Posterior vena cava (tissue), 2 donors: ENCODE data around the gene SLC2A6. TPM values are rescaled to one million over a fixed set of nuclear protein-coding genes. Genes with fewer than 3 reads are reported as not detected.
A peak's percentile ranks its signal among the peaks of the same experiment; 100 is the strongest.

Experiments
- DNase-seq: peaks from one replicate; pipeline ENCODE4 v3.0.0-alpha.2; 2020; ENCODE audit warnings: low spot score
- intact Hi-C, 2 donors: fragments of 100-400 bp; cut with DNase I; formaldehyde crosslinking; loops; one replicate each; pipeline versions ENCODE4 v1.14.1 to v1.14.2; 2022 to 2023
- long read RNA-seq, 2 donors: library from polyadenylated mRNA; unstranded; transcript quantifications; one replicate each; pipeline ENCODE4 v2.0.0, GENCODE V29; 2020 to 2021
- total RNA-seq, 2 donors: library from RNA; stranded (reverse); fragmentation: NEBNext Ultra II Directional; extraction: Animal tissue kit (Norgen Biotek cat#: 25700); gene quantifications; one replicate each; pipeline ENCODE4 v1.2.1, GENCODE V29; 2021
- donor health status: DM: yes; HTN: yes; CAD: no.
- donor health status: DM: yes; HTN: yes; CAD: no.

SLC2A6 gene, protein sequence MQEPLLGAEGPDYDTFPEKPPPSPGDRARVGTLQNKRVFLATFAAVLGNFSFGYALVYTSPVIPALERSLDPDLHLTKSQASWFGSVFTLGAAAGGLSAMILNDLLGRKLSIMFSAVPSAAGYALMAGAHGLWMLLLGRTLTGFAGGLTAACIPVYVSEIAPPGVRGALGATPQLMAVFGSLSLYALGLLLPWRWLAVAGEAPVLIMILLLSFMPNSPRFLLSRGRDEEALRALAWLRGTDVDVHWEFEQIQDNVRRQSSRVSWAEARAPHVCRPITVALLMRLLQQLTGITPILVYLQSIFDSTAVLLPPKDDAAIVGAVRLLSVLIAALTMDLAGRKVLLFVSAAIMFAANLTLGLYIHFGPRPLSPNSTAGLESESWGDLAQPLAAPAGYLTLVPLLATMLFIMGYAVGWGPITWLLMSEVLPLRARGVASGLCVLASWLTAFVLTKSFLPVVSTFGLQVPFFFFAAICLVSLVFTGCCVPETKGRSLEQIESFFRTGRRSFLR
- 1 to 10 TPM; 3.2 to 4.0 TPM for total RNA-seq
- long read RNA-seq, donor 1, partial matches to known transcripts, result 4 of 6 reads
- long read RNA-seq, donor 1, other reads (novel, unspliced or antisense), result 1 of 6 reads
- long read RNA-seq, donor 2, transcript SLC2A6-201 (9 exons, 2,301 nt), result minor isoform, 13 of 75 reads
- long read RNA-seq, donor 2, transcript SLC2A6-202 (10 exons, 2,528 nt), result major isoform, 30 of 75 reads
- long read RNA-seq, donor 2, partial matches to known transcripts, result 17 of 75 reads
- long read RNA-seq, donor 2, other reads (novel, unspliced or antisense), result 15 of 75 reads

DNA sequence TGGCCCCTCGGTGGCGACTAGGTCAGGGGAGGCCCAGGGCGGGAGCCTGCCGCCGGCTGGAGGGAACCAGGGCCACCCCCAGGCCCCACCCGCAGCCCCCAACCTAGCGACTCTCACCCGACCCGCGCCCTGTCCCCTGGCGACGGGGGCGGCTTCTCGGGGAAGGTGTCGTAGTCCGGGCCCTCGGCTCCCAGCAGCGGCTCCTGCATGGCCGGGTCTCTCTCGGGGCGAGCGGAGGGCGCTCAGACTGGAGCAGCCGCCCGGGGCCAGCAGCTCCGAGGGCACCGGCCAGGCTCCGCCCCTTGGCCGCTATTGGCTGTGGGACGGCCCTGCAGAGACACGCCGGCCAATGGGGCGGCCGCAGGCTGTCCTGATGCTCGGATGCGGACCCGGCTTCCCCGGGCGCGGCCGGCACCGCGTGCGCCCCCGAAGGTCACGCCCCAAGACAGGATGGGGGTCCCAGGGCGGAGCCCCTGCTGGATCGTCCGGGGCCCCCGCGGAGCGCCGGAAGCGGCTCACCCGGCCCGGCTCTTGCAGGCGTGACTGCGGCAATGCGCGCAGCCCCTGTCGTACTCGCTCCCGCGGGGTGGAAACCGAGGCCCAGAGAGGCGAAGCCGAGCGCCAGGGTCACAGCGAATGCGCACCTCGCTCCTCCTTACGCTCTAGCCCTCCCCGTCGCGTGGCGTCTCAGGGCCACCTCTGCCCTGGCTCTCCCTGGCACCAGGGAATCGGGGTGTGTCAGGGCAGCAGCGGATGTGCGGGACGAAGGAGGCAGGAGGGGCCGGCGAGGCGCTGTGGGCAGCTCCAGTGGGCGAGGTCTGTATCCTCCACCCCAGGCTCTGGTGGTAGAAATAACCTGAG, at the start of gene SLC2A6:
Gene SLC2A6 (minus strand): TSS at position 249 of the 861 bp plus-strand sequence. CDS start 40 bp downstream, at position 209.
- intact Hi-C loops, result no loop called here
- DNase-seq, result peak; percentile 94

DNA sequence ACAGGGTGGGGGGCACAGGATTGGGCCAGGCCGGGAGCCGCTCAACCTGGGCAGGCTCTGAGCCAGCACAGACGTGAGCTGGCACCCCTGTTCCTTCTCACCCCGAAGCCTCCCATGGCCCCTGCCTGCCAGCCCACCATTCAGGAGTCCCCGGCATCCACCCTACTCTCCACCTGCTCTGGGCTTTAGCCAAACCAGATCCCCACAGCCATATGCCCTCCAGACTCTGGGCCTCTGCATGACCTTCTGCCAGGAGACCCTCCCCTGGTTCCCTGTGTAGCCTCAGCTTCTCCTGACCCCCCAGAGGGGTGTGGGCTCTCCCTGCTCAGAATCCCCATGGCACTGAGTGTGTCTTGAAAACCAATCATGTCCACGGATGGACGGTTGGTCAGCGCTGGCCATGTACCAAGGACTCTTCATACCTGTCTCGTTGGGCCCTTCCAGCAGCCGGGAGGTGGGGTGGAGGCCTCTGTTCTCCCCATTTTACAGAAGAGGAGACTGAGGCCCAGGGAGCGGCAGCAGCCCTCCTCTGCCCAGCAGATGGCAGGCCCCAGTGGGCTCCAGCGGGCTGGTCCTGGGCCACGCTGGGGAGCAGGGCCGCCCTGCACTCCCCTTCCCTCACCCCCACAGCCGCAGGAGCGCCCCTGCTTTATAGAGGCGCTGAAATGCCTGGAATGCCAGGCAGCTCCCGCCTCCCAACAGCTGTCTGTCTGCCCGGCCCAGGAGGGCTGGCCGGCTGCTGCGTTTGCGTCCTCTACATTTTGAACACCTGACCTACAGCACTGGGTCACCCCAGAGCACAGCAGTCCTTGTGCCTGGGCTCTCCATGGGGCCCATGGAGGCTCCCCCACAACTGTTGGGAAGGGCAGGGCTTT, 49.3 kb upstream of the SLC2A6 start:
- intact Hi-C loops, result no loop called here
- no peak for DNase-seq

DNA sequence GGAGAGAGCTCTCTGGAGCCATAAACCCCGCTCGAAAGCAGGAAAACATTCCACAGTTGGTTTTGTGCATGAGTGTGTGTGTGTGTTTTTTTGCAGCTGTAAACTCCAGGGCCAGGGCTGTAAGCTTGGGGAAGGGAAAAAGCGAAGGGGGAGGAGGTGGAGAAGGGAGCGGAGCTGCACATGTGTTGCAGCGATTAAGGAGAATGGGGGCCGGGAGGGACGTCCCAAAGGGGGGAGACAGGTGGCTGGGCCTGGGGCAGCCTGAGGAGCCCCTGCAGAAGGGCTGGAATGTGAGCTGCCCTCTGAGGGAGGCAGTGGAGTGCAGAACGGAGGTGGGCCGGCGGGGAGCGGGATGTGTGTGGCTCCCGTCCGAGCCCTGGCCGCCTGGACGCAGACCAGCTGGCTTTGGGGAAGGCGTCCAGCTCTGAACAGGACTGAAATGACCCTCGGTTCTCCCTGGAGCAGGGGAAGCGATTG, 48.6 kb upstream of the SLC2A6 start:
- intact Hi-C loops, result no loop called here

DNA sequence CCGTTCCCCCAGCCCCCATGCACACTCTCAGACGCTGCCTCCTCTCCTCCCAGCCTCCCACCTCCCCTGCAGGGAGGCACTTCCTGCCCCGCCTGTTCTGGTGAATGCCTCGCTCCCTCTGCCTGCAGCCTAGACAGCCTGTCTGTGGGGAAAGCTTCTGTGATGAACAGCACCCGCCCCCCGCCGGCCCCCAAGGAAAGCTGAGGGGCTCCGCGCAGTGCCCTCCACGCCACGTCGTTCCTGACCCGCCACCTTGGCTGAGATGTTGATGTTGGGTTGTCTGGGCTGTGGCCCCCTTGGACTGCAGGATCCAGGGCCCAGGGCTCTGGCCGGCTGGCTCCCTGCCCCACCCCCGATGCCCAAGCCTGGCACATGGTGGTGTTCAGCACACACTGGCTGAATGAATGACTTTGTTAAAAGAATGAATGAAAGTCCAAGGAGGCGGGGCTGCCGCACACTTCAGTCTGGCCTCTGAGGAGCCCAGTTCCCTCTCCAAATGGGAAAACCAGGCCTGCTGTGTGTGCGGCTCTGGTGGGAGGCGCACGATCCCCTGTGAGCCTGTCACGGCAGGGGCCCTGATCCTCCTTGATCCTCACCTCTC, 47.9 kb upstream of the SLC2A6 start:
- intact Hi-C loops, result no loop called here
- no peak for DNase-seq

More for the DNA sequence above, 48.6 kb upstream of the SLC2A6 start:
- DNase-seq, result no peak

DNA sequence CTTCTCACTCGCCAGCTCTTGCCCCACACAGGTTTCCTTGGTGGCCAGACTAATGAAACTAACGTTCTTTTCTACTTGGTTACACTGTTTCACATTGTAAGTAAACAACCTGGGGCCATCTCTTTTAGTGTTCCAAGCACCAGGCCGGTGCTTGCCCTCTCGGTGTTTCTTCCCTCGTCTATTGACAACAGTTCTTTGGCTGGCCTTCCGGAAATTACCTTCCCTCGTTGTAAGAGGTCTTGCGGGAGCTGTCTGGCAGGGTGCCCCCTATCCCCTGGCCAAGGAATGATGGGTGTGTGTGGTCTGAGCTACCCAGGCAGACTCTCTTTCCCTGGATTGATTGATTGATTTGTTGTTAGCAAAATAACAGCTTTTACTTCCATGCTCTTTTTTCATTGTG, 46.8 kb upstream of the SLC2A6 start:
- no peak for DNase-seq
- intact Hi-C loops, result no loop called here

DNA sequence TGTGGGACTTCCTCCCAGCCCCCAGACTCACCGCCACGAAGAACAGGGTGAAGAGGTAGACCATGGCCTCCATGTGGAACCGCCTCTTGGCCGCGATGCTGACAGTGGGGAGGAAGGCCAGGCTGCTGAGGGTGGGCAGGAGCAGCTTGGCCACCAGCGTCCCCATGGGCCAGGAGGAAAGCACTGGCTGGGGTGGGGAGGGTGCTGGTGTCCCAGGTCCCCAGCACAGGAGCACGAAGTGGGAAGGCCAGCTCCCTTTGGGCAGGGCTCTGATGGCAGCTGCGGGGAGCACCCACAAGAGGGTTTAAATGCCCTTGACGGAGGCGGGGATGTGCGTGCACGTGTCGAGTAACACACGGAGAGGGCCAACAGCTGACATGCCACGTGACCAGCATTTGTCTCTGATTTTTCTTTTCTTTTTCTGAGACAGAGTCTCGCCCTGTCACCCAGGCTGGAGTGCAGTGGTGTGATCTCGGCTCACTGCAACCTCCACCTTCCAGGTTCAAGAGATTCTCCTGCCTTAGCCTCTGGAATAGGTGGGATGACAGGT, 45.9 kb upstream of the SLC2A6 start, which contains the start of gene MYMK:
Gene MYMK (minus strand): TSS at position 281 of the 550 bp plus-strand sequence. CDS start 115 bp downstream, at position 166.
- DNase-seq, result no peak
- intact Hi-C loops, result no loop called here

DNA sequence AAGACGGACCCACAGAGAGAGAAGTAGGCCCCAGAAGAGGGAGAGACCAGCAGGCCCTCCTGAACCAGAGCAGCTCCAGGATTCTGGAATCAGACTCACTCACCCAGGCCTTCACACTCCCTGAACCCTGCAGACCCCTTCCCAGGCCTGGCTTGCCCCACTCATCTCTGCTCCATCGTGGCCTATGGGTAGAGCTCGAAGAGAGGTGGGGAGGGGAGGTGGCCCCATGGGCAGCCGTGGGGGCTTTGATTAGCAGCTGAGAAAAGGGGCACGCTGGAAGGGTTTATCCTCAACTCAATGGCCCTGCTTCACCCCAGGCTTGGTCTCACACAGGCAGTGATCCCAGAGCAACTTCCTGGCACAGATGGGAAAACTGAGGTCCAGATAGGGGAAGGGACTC, 45.2 kb upstream of the SLC2A6 start:
- intact Hi-C loops, result no loop called here
- no peak for DNase-seq

DNA sequence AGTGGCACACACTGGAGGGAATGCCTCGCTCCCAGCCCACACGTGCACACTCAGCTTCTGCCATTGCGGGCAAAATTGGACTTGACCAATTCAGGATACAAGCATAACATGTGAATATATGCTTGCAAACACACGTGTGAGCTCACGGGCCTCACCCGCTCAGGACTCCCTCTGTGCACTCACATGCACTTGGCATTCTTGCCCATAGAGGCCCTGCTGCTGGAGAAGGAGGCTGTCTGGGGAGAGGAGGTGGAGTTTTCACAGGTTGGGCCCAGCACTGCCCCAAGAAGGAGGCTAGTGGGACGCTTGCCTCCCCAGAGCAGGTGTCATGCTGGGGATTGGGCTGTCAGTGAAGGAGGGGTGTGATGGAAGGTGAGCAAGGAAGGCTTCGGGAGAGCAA, 44.2 kb upstream of the SLC2A6 start:
- intact Hi-C loops, result no loop called here
- DNase-seq, result no peak

DNA sequence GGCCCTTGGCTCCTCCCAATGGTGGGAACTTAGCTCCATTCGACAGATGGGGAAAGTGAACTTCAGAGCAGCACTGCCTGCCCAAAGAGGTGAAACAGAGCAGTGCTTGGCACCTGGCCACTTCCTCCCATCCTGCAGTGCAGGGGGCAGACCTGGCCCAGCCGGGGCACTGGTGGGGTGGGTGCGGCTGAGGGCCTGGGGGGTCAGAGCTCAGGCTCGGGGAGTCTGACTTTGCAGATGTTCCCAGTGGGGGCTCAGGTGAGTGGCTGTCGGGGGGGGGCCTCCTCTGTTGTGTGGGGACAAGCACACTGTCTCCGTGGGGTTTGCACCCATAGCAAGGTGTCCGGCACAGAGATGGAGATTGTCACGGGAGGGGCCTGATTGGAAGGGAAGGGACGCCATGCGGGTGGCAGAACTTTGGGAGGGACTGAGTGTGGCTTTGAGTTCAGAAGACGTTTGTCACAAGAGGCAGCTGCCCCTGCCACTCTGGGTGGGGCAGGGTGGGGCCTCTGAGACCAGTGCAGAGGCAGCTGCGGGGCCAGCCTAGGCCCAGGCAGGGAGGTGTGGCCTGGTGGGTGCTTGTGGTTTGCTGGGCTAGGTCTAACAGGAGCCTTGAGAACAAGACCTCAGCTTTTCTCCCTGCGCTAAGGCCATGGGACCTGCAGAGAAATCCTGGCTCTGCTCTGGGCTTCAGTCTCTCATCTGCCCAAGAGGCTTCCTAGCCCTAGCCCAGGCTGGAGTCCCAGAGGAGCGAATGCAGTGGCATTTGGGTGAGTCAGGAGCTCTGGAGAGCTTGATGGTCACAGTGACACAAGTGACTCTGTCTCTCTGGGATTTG, 43.4 kb upstream of the SLC2A6 start:
- intact Hi-C loops, result no loop called here
- no peak for DNase-seq

DNA sequence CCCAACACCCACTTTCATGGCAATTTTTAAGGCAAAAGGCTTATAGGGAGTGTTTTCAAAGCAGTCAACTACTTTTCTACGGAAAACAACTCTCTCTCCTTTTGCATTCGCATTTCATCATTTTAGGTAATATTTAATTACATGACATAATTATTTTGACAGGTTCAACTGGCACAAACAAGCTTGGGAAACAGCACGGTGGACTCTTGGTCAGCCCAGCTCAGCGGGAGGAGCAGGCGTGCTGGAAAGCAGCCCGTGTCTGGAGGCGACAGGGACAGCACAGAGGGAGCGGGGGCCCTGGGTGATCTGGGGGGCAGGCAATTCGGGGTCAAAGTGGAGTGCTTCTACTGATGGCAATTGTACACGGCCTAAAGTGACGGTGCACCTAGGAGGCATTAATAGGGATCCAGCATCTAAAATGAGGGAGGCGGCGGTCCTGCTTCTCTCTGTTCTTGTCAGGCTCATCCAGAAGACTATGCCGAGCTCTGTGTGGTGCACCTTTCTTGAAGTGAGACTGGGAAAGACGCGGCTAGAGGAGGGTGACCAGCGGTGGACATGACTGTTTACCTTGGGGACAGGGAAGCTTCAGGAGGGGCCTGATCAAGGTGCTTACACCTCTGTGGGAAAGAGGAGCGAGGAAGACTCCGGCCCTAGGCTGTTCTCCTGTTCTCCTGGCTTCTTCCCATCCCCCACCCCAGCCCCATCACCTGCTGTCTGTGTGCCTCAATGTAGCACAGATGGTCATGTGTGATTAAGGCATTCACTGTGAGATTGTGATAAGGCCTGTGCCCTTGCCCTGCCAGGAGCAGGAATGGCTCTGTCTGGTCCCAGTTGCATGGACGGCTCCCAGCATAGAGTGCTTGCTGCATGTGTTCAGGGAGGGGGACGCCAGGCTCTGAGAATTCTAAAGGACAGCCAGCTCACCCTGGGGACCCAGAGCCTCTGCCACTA, 42.5 kb upstream of the SLC2A6 start:
- intact Hi-C loops, result no loop called here
- no peak for DNase-seq

DNA sequence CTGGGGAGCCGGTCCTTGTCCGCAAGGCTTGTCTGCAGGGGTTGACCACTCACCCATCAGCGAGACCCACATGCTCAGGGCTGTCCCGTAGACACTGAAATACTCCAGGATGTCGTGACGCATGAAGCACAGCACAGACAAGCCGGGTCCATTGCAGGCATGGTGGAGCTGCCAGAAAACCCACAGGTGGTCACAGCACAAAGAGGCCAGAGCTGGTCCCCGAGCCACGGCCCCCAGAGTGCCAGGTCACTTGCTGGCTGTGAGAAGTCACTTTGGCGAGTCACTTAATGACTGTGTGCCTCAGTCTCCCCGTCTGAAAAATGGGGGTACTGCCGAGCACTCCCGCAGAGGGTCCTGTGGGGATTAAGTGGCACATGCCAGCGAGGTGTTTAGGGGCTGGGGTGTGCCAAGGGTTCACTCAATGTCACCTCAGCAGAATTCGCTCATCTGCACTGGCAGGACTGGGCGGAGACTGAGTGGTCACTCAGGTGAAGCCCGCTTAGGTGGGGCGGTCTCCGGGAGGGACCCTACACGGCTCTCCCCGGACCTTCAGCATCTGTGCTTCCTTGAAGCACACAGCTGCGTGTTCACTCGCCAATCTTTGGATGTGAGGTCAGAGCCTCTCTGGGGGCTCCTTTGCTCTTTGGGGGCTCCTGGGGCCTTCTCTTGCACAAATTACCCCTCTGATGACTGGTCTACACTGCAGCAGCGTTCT, 41.4 kb upstream of the SLC2A6 start:
- DNase-seq, result no peak
- intact Hi-C loops, result no loop called here

DNA sequence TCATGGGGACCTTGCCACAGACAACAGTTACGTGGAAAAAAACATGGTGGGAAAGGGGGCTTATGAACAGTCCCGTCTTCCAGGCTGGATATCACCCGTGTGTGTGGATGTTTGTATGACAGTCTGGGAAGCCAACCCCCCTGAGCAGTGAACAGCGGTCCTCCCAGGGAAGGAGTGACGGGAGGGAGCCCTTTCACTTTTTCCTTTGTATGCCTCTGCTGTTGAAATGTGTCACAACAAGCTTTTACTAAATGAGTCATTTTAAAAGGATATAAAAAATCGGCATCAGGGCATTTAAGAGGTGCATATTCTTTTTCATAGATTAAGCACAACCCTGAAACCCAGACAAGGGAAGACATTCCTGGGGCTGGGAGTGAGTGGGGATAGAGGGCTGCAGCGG, 40.8 kb upstream of the SLC2A6 start:
- intact Hi-C loops, result no loop called here
- DNase-seq, result no peak

DNA sequence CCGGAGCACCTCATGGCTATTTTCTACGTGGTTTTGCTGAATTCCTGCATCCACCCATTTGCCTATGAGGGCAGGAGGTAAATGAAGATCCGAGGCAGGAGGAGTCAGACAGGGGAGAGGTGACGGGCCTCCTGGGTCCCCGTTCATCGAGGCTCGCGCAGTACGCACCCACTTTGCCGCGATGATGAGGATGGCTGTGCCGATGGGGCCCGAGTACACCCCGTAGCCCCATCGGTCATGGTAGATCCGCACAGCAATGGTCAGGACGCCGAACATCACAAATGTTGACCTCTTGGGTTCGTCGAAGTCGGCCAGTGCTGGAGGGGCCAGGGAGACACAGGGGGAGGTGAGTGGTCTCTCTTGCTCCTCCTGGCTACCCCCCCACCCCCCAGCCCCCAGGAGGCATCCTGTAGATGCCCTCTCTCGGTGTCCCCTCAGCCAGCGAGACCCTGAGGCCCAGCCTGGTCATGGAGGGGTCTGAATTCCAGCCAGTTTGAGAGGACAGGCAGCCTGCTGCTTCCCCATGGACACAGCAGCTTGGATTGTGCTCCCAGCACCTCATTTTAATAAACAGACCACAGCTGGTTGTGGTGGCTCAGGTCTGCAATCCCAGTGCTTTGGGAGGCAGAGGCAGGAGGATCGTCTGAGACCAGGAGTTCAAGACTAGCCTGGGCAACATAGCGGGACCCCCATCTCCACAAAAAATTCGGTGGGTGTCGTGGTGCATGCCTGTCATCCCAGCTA, 40.0 kb upstream of the SLC2A6 start:
- intact Hi-C loops, result no loop called here
- DNase-seq, result no peak

DNA sequence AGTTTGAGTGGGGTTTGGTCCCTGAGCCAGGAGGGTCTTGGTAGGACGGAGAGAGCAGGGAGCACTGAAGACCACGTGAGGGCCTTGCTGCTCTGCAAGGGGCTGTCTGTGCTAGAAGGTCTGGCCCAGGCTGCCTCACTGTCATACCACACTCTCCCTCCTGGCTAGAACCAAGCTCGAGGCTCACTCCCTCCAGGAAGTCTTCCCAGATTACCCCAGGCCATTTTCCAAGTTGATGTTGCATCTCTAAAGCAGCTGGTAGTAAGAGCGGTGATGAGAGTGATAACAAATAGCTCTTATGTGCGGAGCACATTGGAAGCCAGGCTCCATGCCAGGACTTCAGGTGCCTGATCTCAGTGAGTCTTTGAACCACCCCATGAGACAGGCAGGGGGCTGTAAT, 39.3 kb upstream of the SLC2A6 start:
- intact Hi-C loops, result no loop called here
- no peak for DNase-seq

DNA sequence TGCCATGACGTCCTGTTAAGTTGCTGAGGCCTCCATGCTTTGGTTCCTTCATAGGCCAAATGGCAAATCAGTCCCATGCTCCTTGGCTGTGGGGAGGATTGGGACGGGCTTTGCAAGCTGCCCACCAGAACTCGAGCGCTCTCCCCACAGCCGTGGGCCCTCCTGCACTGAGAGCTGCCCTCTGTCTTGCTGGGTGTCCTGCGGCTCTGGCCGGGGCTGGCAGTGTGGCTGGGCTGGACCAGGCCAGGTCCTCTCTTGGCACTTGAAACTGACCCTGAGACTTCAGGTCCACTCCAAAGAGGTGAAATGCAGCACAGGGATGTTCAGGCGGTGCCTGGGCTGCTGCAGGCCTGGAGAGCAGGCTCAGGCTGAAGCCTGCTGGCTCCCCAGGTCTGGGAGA, 38.8 kb upstream of the SLC2A6 start:
- no peak for DNase-seq
- intact Hi-C loops, result no loop called here
